ENCODE data around the gene RBFOX2. TPM values are rescaled to one million over a fixed set of nuclear protein-coding genes. Genes with fewer than 3 reads are reported as not detected.

Gene RBFOX2
- total RNA-seq, 2 donors from 2014 or later: 81.8 to 86.0 TPM

GRCh38 chr22:35872451-35872850 is 156.2 kb downstream of the RBFOX2 start:
- no peaks in the 10 kb centered on the region for H3K36me3 ChIP-seq
- no peaks in the 10 kb centered on the region for H3K27me3 ChIP-seq
- H3K4me1 ChIP-seq: peaks cover 0 to 58% of the 10 kb centered on the region in 2 donors
- no peaks in the 10 kb centered on the region for H3K9me3 ChIP-seq
- no peak for DNase-seq (ENCODE audit: low spot score)
- TF ChIP-seq CTCF (IDR thresholded peaks at IDR 0.05): no peak
- H3K27ac ChIP-seq: peak overlapping the region; percentile 47 to 48
- no peak overlapping the region for H3K4me3 ChIP-seq

- Histone ChIP-seq H3K27me3 (no peaks in the 10 kb centered on the region), H3K36me3 (no peaks in the 10 kb centered on the region), H3K27ac (peak overlapping the region in 1 of 2 donors; percentile 47), H3K4me1 (peaks cover 0 to 55% of the 10 kb centered on the region in 2 donors), H3K9me3 (no peaks in the 10 kb centered on the region), H3K4me3 (no peak overlapping the region)
- DNase-seq (ENCODE audit: low spot score): no peak
- no peak for TF ChIP-seq CTCF (IDR thresholded peaks at IDR 0.05)
Observed at GRCh38 chr22:35870517-35871293, 157.9 kb downstream of the RBFOX2 start.

- no peak for TF ChIP-seq CTCF (IDR thresholded peaks at IDR 0.05)
Observed at GRCh38 chr22:35868938-35869337, 159.7 kb downstream of the RBFOX2 start.

GRCh38 chr22:35866651-35867050 is 162.0 kb downstream of the RBFOX2 start:
- Histone ChIP-seq H3K9me3 (no peaks in the 10 kb centered on the region), H3K4me3 (no peak overlapping the region), H3K4me1 (peaks cover 0 to 65% of the 10 kb centered on the region in 2 donors), H3K27ac (peak overlapping the region in 1 of 2 donors; percentile 20), H3K27me3 (no peaks in the 10 kb centered on the region), H3K36me3 (no peaks in the 10 kb centered on the region)
- no peak for DNase-seq (ENCODE audit: low spot score)
- TF ChIP-seq CTCF (IDR thresholded peaks at IDR 0.05): no peak

More at GRCh38 chr22:35868938-35869337, 159.7 kb downstream of the RBFOX2 start:
- peak overlapping the region; percentile 2 to 47 for H3K27ac ChIP-seq
- no peaks in the 10 kb centered on the region for H3K27me3 ChIP-seq
- H3K9me3 ChIP-seq: no peaks in the 10 kb centered on the region
- H3K36me3 ChIP-seq: no peaks in the 10 kb centered on the region
- H3K4me1 ChIP-seq: peaks cover 0 to 63% of the 10 kb centered on the region in 2 donors
- H3K4me3 ChIP-seq: no peak overlapping the region
- DNase-seq (ENCODE audit: low spot score): no peak

- peaks cover 0 to 53% of the 10 kb centered on the region in 2 donors for H3K4me1 ChIP-seq
- H3K9me3 ChIP-seq: no peaks in the 10 kb centered on the region
- no peaks in the 10 kb centered on the region for H3K27me3 ChIP-seq
- no peak overlapping the region for H3K27ac ChIP-seq
- H3K36me3 ChIP-seq: no peaks in the 10 kb centered on the region
- TF ChIP-seq CTCF (IDR thresholded peaks at IDR 0.05): no peak
- DNase-seq (ENCODE audit: low spot score): no peak
- H3K4me3 ChIP-seq: no peak overlapping the region
Observed at GRCh38 chr22:35864545-35865165, 164.0 kb downstream of the RBFOX2 start.

Measured in right atrium auricular region (tissue), 2 donors.